Measurements from ENCODE around the gene AVPR1B. TPM values are rescaled to one million over a fixed set of nuclear protein-coding genes. Genes with fewer than 3 reads are reported as not detected.
A peak's percentile ranks its signal among the peaks of the same experiment; 100 is the strongest.

The AVPR1B gene
- total RNA-seq, 1 donor from 2014 or later = 0.87 TPM

DNA sequence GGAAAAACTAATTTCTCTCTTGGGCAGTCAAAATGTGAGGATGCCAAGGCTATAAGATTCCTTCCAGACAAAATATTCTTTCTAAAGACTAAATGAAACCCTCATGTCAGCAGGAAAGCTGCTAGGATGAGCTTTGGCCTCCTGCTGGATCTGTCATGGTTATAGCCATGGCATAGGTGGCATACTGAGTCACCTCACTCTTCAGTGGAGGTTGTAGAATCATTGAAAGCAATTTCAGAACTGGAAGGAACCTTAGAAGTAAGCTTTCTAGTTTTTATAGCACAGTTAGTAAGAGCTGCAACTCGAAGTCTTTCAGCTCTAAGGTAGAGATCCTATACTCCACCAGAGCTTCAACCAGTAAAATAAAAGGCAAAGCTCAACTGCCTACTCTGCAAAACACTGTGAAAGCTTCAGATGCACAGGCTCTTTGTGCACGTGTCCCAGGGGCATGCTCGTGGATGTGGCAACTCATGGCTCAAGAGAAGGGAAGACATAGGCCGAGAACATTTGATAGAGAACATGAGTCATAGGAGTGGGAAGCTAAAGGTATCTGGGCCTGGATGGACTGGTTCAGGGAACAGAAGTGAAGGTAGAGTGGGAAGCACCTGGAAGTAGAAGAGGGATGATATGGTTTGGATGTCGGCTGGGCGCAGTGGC is 5.8 kb downstream of the AVPR1B start:
- Mint-ChIP-seq H3K4me1 (ENCODE audit: unreplicated experiment) (peaks cover 18% of the 10 kb centered on the region), H3K9me3 (peaks cover 5% of the 10 kb centered on the region), H3K27ac (no peak overlapping the region), H3K36me3 (no peaks in the 10 kb centered on the region), H3K4me3 (no peak overlapping the region), H3K27me3 (peaks cover 44% of the 10 kb centered on the region)
- TF ChIP-seq CTCF (conservative IDR thresholded peaks at IDR 0.05) = no peak
- DNase-seq (ENCODE audit: extremely low spot score, unreplicated experiment) = no peak

GRCh38 chr1:206110820-206111219 is 6.4 kb downstream of the AVPR1B start:
- no peak for TF ChIP-seq CTCF (conservative IDR thresholded peaks at IDR 0.05)
- H3K4me1 Mint-ChIP-seq (ENCODE audit: unreplicated experiment) = peaks cover 19% of the 10 kb centered on the region
- H3K27ac Mint-ChIP-seq = no peak overlapping the region
- H3K4me3 Mint-ChIP-seq = no peak overlapping the region
- H3K27me3 Mint-ChIP-seq = peaks cover 40% of the 10 kb centered on the region
- H3K36me3 Mint-ChIP-seq = no peaks in the 10 kb centered on the region
- DNase-seq (ENCODE audit: extremely low spot score, unreplicated experiment) = peak; percentile 42
- H3K9me3 Mint-ChIP-seq = peaks cover 5% of the 10 kb centered on the region

DNA sequence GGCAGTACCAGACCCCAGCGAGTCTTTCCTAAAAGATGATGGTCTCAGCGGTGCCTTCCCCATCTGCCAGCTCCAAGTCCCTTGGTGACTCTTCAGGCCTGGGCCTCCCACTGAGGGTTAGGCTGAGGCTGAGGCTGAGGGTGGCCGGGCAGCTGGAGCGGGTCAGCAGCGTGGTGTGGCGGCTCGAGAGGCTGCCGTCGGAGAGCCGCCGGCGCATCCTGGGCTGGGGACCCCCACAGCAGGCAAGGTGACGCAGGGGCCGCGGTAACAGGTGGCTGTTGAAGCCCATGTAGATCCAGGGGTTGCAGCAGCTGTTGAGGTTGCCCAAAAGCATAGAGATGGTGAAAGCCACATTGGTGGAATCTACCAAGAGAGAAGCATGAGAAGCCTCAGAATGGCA is 7.0 kb downstream of the AVPR1B start:
- no peak for TF ChIP-seq CTCF (conservative IDR thresholded peaks at IDR 0.05)
- Mint-ChIP-seq H3K36me3 (no peaks in the 10 kb centered on the region), H3K27ac (no peak overlapping the region), H3K27me3 (peaks cover 34% of the 10 kb centered on the region), H3K9me3 (peaks cover 5% of the 10 kb centered on the region), H3K4me3 (no peak overlapping the region), H3K4me1 (ENCODE audit: unreplicated experiment) (peaks cover 21% of the 10 kb centered on the region)
- DNase-seq (ENCODE audit: extremely low spot score, unreplicated experiment) = no peak

- TF ChIP-seq CTCF (conservative IDR thresholded peaks at IDR 0.05) = no peak
- no peaks in the 10 kb centered on the region for H3K36me3 Mint-ChIP-seq
- H3K4me1 Mint-ChIP-seq (ENCODE audit: unreplicated experiment) = peaks cover 17% of the 10 kb centered on the region
- DNase-seq (ENCODE audit: extremely low spot score, unreplicated experiment) = no peak
- H3K27ac Mint-ChIP-seq = no peak overlapping the region
- no peak overlapping the region for H3K4me3 Mint-ChIP-seq
- H3K27me3 Mint-ChIP-seq = peaks cover 31% of the 10 kb centered on the region
- H3K9me3 Mint-ChIP-seq = peaks cover 5% of the 10 kb centered on the region
Measured at GRCh38 chr1:206109718-206110117, 7.5 kb downstream of the AVPR1B start.

DNA sequence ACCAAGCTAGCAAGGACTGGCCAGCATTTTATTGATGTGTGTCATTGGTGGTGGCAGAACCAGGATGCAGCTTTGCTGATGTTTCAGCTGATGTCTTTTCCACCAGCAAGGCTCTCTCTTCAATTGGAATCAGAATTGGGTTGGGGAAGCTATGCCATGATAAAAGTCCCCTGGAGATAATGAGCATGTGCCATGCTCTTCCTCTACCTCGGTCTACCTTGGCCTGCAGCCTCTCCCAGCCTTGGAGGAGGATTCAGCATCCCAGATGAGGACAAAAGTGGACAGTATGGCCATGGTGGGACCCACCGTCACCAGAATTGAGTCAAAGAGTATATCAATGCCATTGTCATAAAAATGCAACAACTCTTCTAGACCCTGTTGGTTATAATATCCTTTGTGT is 8.6 kb downstream of the AVPR1B start:
- Mint-ChIP-seq H3K4me1 (ENCODE audit: unreplicated experiment) (peaks cover 12% of the 10 kb centered on the region), H3K4me3 (no peak overlapping the region), H3K36me3 (no peaks in the 10 kb centered on the region), H3K27ac (no peak overlapping the region), H3K27me3 (peaks cover 22% of the 10 kb centered on the region), H3K9me3 (peaks cover 5% of the 10 kb centered on the region)
- no peak for DNase-seq (ENCODE audit: extremely low spot score, unreplicated experiment)
- no peak for TF ChIP-seq CTCF (conservative IDR thresholded peaks at IDR 0.05)

Measured in type B pancreatic cell (in vitro differentiated cells).